DND-41 (cell line): Measurements from ENCODE around the gene POLR3A.

Source experiments
- CTCF ChIP-seq: IDR thresholded peaks from 2 replicates; pipeline ENCODE4 v1.5.1; 2012; ENCODE audit warnings: borderline replicate concordance, low read length, moderate library complexity, mild to moderate bottlenecking; ENCODE audit not compliant: poor library complexity, severe bottlenecking; ENCODE audit errors: extremely low read depth
- EZH2 ChIP-seq: IDR thresholded peaks from 3 replicates; pipeline ENCODE4 v1.6.1; 2012; ENCODE audit warnings: borderline replicate concordance, low read depth, mild to moderate bottlenecking, moderate library complexity, low read length, inconsistent platforms; ENCODE audit not compliant: severe bottlenecking

- no peak for TF ChIP-seq CTCF
- TF ChIP-seq EZH2 = no peak
These were observed 19.7 kb downstream of the POLR3A start for GRCh38 chr10:78009662-78010061.
